Measurements from ENCODE around the gene MAPK8.
"Not testable (repeated sequence)": the region's sequence is repeated elsewhere in the genome, so short reads cannot be mapped to it uniquely, and the experiment has no call there.

Gene MAPK8

GRCh38 chr10:48389846-48390557 lies 83.5 kb downstream of the MAPK8 start:
- no peak for DNase-seq

GRCh38 chr10:48390558-48390871 lies 84.0 kb downstream of the MAPK8 start:
- DNase-seq = no peak

GRCh38 chr10:48390933-48391845 lies 84.7 kb downstream of the MAPK8 start:
- no peak for DNase-seq

DNA sequence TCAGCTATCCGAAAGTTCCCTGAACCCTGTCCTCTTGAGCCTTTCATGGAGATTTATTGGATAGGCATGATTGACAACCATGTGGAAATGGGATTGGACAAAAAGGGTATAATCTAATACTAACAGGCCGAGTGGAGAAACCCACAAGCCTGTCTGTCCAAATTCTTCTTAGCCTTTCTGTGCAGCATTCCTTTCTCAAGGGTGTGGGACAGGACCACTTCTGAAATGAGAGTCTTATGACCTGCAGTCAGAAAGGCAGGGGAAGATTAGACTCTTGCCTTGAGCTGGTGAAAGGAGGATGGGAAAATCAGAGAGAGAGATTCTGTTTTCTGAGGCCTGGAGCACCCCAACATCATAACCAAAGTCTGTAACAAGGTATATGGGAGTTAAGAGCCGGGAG lies 85.5 kb downstream of the MAPK8 start:
- DNase-seq = no peak

GRCh38 chr10:48398261-48398660 lies 91.8 kb downstream of the MAPK8 start:
- no peak for DNase-seq

DNA sequence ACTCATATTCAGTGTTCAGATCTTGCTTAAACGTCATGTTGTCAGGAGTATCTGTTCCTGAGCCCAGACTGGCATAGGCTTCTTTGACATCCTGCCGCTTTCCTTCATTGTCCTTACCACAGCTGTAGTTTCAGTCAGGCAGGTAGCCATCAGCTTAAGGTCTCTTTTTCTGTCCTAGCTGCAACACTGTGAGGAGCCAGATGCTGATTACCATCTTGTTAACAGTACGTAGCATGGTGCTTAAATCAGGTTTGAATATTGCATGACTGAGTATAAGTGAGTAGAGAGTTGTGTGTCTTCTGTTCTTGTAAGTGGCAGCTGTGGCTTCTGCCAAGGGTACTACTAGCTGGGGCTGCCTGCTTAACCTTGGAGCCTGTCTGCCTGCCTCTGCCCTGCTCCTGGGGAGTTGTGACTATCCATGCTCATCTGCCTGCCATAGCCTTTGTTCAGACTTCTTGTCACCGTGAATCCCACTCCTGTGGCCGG lies 92.6 kb downstream of the MAPK8 start:
- DNase-seq = no peak

DNA sequence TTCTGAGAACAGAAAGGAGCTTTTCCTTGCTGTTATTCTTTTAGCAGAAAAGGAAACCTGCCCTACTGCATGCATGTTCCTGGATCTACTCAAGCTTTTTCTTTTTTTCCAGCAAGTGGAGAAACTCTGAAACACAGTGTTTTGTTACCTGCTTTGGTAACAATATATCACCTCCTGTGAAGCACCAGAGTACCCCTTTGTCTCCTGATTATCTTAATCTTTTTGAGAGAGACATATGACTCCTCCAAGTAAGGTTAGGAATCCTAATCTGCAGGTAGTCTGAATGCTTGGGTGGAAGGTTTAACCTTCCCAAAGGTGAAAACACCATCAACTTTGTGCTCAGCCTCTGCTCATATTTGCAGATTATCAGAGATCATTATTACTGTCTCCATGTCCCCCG lies 93.1 kb downstream of the MAPK8 start:
- DNase-seq = no peak

- DNase-seq = no peak
Observed at GRCh38 chr10:48400129-48400849, 93.8 kb downstream of the MAPK8 start.

GRCh38 chr10:48400850-48401220 lies 94.4 kb downstream of the MAPK8 start:
- no peak for DNase-seq

DNA sequence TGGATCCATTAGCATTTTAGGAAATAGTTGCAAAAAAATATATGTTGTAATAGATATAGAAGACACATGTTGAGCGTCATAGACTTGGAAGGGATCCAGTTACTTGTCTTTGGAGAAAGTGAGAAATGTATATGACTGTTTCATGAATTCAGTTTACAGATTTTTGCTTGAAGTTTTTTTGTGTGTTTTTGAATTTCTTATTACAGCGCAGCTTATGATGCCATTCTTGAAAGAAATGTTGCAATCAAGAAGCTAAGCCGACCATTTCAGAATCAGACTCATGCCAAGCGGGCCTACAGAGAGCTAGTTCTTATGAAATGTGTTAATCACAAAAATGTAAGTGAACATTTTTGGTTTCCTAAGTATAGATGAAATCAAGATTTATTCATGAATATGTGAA lies 98.2 kb downstream of the MAPK8 start:
- DNase-seq = no peak

GRCh38 chr10:48406204-48406603 lies 99.7 kb downstream of the MAPK8 start:
- DNase-seq = no peak

DNA sequence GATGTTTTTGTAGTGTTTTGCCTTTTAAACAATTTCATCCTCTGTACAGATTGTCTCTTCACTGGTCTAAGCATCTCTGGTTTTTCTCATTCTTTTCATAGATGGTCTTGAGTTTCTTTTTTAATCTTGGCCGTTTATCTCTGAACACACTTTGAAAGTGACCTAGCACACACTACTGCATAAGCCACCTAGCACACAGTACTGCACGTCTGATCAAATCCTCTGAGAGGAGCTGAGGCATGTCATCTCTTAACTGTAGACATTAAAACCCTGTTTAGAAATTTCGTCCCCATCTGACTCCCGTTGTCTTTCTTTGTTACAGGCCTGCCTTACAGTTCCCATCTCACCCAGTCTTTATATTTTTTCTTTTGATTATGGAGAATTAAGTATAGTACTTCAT lies 100.2 kb downstream of the MAPK8 start:
- DNase-seq = no peak

GRCh38 chr10:48410503-48410902 lies 104.0 kb downstream of the MAPK8 start:
- no peak for DNase-seq

- DNase-seq = no peak
Observed at GRCh38 chr10:48411510-48411909, 105.0 kb downstream of the MAPK8 start.

DNA sequence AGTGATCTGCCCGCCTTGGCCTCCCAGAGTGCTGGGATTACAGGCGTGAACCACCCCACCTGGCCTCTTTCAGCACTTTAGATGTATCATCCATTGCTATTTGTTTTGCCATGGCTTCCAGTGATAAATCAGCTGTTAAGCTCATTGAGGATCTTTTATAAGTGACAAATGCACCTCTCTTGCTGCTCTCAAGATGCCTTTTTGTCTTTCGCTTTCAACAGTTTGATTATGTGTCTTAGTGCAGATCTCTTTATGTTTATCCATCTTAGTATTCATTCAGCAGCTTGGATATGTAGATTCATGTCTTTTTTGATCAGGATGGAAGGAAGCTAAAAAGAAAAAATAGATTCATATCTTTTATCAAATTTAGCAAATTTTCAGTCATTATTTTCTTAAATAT lies 105.6 kb downstream of the MAPK8 start:
- DNase-seq = no peak

DNA sequence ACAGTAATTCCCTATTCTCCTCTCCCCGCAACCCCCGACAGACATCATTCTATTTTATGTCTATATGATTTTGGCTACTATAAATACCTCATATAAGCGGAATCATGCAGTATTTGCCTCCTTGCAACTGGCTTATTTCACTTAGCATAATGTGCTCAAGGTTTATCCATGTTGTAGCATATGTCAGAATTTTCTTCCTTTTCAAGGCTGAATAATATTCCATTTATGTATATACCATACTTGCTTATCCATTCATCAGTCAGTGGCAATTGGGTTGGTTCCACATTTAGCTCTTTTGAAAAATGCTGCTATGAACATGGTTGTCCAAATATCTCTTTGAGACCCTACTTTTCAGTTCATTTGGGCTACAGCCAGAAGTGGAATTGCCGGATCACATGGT lies 106.5 kb downstream of the MAPK8 start:
- no peak for DNase-seq

DNA sequence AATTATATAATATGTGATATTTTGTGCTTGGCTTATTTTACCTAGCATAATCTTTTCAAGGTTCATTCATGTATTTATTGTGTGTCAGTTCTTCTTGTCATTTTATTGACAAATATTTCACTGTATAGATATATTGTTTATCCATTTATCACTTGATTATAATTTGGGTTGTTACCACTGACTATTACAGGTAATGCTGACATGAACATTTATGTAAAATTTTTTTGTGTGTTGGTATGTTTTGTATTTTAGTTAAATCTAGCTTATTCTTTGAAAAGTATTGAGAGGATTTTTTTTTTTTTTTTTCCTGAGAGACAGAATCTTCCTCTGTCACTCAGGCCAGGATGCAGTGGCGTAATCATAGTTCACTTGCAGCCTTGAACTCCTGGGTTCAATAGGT lies 107.7 kb downstream of the MAPK8 start:
- DNase-seq = no peak

GRCh38 chr10:48414778-48415177 lies 108.3 kb downstream of the MAPK8 start:
- no peak for DNase-seq

DNA sequence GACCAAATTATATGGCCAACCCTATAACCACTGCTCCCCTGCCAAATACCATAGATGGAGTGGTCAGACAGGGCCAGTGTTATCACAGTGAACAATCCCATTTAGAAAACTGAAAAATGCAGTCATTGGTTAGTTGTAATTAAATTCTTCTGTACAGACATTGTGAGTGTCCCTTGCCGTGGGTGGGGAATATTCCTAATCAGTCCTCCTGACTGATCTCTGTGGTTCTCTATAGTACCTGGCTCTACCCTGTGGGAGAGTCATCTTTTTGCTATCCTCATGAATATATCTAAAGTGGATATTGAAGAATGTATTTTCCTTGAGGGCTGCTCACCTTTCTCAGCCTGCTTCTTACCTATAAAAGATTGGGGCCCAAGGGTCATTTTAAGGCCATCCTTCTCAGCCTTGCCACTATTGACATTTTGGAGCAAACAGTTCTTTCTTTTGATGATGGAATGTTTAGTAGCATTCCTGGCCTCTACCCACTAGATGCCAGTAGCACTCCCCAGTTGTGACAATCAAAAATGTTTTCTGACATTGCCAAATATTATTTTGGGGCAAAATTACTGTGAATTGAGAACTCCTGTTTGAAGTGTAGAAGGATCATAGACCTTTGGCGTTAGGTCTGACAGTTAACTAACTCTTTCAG lies 110.2 kb downstream of the MAPK8 start:
- DNase-seq = no peak

GRCh38 chr10:48417374-48417773 lies 110.9 kb downstream of the MAPK8 start:
- DNase-seq = no peak

GRCh38 chr10:48418189-48418788 lies 111.8 kb downstream of the MAPK8 start:
- no peak for DNase-seq

GRCh38 chr10:48419714-48420113 lies 113.2 kb downstream of the MAPK8 start:
- DNase-seq = no peak

GRCh38 chr10:48421862-48422261 lies 115.4 kb downstream of the MAPK8 start:
- not testable (repeated sequence) for DNase-seq

Measured in left hindlimb (tissue), 1 donor.